ENCODE results near the gene ALS2.

Gene ALS2

DNA sequence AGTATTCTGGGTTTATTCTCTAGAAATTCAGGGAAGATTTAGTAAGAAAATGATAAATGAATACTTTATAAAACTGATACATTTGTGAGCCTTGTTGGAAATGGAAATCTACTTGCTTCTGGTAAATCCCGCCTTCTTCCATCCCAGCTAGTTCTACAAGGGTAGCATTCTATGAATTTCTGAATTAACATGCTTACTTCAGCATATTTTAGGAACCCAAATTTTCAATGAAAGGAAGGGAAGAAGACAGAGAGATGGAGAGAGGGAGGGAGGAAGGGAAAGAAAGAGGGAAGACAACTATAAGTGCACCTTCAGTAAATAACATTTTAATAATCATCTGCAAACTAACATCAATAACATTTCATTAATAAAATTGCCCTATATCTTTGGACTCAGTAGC lies 110.9 kb downstream of the ALS2 start:
- no peak for DNase-seq

DNA sequence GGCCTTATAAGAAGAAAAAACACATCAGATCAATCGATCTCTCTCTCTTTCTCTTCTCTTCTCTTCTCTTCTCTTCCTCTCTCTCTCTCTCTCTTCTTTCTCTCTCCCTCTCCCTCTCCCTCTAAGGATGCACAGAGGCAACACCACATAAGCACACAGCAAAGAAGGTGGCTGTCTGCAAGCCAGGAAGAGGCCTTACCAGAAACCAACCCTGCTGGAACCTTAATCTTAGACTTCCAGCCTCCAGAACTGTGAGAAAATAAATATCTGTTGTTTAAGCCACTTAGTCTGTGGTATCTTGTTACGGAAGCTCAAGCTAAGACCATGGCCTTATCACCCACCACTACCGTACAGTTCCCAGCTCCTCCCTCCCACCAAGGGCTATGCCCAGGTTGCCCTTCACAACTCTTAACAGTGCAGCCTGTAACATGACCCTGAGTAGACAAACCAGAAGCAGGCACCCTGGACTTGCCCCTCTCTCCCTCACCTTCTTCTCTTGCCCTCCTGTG lies 112.3 kb downstream of the ALS2 start:
- no peak for DNase-seq

DNA sequence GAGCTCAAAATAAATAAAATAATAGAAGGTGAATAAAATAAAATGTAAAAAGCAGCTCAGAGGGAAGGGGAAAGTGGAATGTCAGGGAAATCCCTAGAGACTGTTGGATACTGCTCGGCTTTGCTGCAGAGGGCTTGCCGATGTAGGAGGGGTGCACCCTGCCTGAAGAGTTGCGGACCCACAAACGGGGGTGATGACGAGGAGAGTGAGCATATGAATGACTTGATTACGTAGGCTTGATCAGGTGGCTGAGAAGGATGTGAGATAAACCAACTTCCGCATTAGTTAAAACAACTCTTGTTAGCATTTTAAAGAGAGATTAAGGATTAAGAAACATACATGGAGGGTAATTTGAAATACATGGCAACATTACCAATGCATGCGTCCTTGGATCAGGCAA lies 116.4 kb downstream of the ALS2 start:
- DNase-seq, result no peak

DNA sequence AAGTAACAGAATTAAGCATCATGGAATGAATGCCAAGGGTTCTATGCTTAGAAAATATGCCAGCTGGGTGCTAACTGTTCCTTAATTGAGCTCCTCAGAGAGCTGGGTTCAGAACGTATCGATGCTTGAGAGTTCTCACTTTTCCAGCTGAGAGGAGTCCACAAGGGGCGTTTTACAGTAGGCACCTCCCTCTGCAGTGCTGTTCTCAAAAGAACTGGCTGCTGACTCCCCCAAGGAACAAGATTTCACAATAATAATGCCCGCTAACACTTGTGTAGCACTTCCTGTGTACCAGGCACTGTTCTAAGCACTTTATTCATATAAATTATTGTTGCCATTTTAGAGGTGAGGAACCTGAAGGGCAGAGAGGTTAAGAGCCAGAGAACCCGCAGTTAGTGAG lies 119.4 kb downstream of the ALS2 start:
- DNase-seq, result no peak

DNA sequence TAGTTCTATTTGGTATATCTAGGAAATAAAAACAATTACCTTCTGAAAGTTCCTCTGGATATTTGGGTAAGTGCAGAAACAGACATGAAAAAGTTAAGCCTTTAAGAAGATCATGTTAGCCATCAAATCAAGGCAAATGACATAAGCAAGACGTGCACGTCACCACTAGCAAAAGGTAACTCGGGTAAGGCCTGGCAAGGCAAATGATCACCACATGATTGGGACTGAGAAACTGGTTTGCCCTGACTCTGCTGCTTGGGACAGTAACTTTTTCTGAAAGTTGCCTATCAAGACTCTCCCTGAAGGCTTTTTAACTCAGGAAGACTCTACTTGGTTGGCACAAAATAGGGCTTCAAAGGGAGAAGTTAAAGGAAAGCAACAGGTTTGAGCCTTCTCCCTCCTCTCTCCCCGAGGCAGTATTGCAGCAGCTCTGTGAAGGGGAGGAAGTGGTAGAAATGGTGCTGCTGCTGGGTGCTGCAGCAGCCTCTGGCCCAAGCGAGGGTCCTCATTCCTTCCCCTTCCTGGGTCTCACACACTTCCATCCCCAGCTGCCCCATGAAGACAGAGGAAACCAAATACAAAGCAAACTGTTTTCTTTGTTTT lies 120.3 kb downstream of the ALS2 start:
- DNase-seq, result no peak

DNA sequence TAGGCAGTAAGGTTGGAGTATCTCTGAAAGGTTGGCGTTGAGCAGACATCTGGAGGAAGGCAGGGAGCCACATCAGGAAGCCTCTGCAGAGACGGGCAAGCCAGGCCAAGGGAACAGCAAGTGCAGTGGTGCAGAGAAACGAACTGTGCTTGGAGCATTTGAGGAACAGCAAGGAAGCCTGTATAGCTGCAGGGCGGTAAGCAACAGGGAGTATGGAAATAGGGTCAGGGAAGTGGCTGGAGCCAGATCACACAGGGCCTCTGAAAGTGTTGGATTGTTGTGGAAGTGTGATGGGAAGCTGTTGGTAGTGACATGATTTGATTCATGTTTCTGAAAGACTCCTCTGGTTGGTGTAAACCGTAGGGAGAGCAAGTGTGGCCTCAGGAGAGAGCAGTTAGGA lies 124.0 kb downstream of the ALS2 start:
- DNase-seq, result no peak

DNA sequence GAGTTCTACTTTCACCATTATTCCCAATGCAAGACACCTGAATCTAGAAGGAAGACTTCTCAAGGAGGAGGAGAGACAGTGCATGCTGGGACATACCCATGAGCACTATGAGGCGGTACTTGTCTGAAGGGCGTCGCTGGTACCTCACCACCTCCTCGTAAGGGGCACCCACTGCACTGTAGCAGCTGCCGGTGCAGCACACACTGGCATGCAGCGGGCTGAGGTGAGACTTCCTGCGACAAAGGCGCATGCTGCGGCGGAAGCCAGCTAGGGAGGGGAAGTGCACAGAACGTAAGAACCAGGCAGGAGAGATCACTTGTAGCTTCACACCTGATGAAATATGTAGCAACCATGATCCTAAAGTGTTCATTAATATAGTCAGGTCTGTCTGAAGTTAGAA lies 124.6 kb downstream of the ALS2 start:
- no peak for DNase-seq

DNA sequence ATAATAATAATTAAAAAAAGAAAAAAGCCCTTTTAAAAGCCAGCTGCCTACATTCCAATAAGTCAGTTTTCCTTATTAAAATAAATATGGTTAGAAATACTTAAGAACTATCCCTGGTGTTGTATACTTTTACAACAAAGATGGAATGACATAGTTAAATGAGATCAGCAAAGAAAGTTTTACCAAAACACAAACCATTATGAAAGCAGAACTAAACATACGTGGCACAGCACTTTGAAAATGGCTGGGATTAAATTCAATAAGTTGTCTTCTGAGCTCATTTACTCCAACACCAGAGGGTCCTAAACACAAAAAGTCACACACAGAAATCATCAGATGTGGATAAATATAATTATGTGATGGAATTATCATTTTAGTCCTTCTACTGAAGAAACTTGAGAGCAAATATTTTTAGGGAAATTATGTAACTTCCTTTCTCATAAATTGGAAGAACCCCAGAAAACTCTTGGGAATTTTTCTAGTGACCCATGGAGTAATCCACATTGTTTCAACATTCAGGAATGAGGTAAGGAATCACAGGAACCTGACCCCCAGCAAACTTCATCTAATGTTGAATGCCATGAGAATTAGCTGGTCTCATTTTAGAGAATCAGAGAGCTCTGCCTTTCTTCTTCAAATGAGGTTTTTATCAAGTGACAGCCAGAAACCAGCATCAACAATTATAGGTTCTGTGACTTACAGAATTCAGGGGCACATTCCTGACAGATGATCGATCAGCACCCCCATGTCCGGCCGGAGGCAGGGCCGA lies 125.9 kb downstream of the ALS2 start:
- DNase-seq, result no peak

DNA sequence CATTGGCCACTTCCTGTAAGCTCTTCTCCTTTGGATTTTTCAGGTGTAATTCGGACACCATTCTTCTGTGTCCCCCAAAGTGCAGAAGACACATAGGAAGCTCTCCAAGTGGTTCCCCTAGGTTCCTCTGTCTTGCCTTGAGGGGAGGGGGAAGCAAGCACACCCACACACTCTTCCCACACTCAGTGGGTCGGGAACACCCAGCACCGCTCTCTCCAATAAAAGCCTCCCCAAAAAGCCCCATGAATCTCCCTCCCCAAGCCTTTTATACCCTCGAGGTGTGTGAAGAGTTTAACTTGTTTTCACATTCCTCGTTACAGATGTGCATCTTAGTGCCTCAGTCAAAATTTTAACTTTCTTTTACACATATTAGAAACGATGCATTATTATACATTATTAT lies 127.5 kb downstream of the ALS2 start:
- DNase-seq, result no peak
